ENCODE results near the gene MATR3.

GRCh38 chr5:139273322-139273571 lies 20.3 kb upstream of the MATR3 start:
- TF ChIP-seq CTCF (IDR thresholded peaks at IDR 0.05) (no peak), POLR2A (IDR thresholded peaks at IDR 0.05) (no peak)

All from uterus (tissue), 2 donors.